ENCODE data around the gene C1orf21. TPM values are rescaled to one million over a fixed set of nuclear protein-coding genes. Genes with fewer than 3 reads are reported as not detected.

Gene C1orf21
- total RNA-seq, 1 experiment from 2014 or later: 28.5 TPM

- POLR2A ChIA-PET: no interaction called here
- no peaks in the 10 kb centered on the region for H3K4me1 Mint-ChIP-seq
These were observed 256.8 kb downstream of the C1orf21 start for GRCh38 chr1:184643661-184644060.

More at GRCh38 chr1:184643661-184644060, 256.8 kb downstream of the C1orf21 start:
- CTCF ChIA-PET: interaction anchor here (1.0 kb wide), 1 partner anchor 20 kb away, joined by 3 read pairs; no protein-coding TSS in a partner anchor
- ATAC-seq (no peak), DNase-seq (ENCODE audit: low spot score) (no peak)
- H3K27ac Mint-ChIP-seq: no peak overlapping the region
- H3K27me3 Mint-ChIP-seq (ENCODE audit: low read depth): no peaks in the 10 kb centered on the region; the same call in 1 of the 2 replicates
- H3K4me3 Mint-ChIP-seq: no peak overlapping the region
- TF ChIP-seq ZNF532 (CRISPR knock-in tag; IDR thresholded peaks at IDR 0.05; ENCODE audit: borderline replicate concordance): no peak
- no peak for TF ChIP-seq ARID4B (CRISPR knock-in tag; IDR thresholded peaks at IDR 0.05; ENCODE audit: borderline replicate concordance)
- no peak for TF ChIP-seq ELF4 (CRISPR knock-in tag; IDR thresholded peaks at IDR 0.05; ENCODE audit: low read depth)
- no peak for TF ChIP-seq ZNF416 (CRISPR knock-in tag; IDR thresholded peaks at IDR 0.05)
- no peak for TF ChIP-seq SOX15 (CRISPR knock-in tag; IDR thresholded peaks at IDR 0.05)
- TF ChIP-seq AFF4 (CRISPR knock-in tag; IDR thresholded peaks at IDR 0.05; ENCODE audit: borderline replicate concordance): no peak
- TF ChIP-seq, protein P1, sequence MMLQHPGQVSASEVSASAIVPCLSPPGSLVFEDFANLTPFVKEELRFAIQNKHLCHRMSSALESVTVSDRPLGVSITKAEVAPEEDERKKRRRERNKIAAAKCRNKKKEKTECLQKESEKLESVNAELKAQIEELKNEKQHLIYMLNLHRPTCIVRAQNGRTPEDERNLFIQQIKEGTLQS (CRISPR knock-in tag; conservative IDR thresholded peaks at IDR 0.05): no peak
- peaks cover 3% of the 10 kb centered on the region; the same call in 1 of the 2 replicates for H3K9me3 Mint-ChIP-seq
- no peaks in the 10 kb centered on the region for H3K36me3 Mint-ChIP-seq

All from WTC11 (cell line).